ENCODE results near the gene MAP3K4.
A peak's percentile ranks its signal among the peaks of the same experiment; 100 is the strongest.

Gene MAP3K4

GRCh38 chr6:161139304-161139765 lies 147.8 kb downstream of the MAP3K4 start:
- H3K27me3 Mint-ChIP-seq: no peaks in the 10 kb centered on the region
- no peak overlapping the region for H3K4me3 Mint-ChIP-seq
- DNase-seq (no peak), ATAC-seq (peak; percentile 5)
- H3K4me1 Mint-ChIP-seq: no peaks in the 10 kb centered on the region
- no peaks in the 10 kb centered on the region for H3K9me3 Mint-ChIP-seq
- peak overlapping the region in 1 of 2 donors; percentile 71 for H3K27ac Mint-ChIP-seq

- peak; percentile 19 for ATAC-seq
- H3K4me3 Mint-ChIP-seq: no peak overlapping the region
- DNase-seq: no peak
- H3K4me1 Mint-ChIP-seq: no peaks in the 10 kb centered on the region
- no peak overlapping the region for H3K27ac Mint-ChIP-seq
- H3K27me3 Mint-ChIP-seq: no peaks in the 10 kb centered on the region
- H3K9me3 Mint-ChIP-seq: no peaks in the 10 kb centered on the region
Measured at GRCh38 chr6:161139766-161140553, 148.4 kb downstream of the MAP3K4 start.

GRCh38 chr6:161140554-161140875 lies 148.9 kb downstream of the MAP3K4 start:
- Mint-ChIP-seq H3K4me3 (no peak overlapping the region), H3K4me1 (no peaks in the 10 kb centered on the region), H3K27ac (no peak overlapping the region), H3K27me3 (no peaks in the 10 kb centered on the region), H3K9me3 (no peaks in the 10 kb centered on the region)
- DNase-seq (no peak), ATAC-seq (peak; percentile 8)

- ATAC-seq (no peak), DNase-seq (no peak)
- H3K4me3 Mint-ChIP-seq: no peak overlapping the region
- no peaks in the 10 kb centered on the region for H3K27me3 Mint-ChIP-seq
- no peaks in the 10 kb centered on the region for H3K9me3 Mint-ChIP-seq
- no peaks in the 10 kb centered on the region for H3K4me1 Mint-ChIP-seq
- H3K27ac Mint-ChIP-seq: no peak overlapping the region
Measured at GRCh38 chr6:161141173-161141572, 149.6 kb downstream of the MAP3K4 start.

GRCh38 chr6:161142957-161143296 lies 151.4 kb downstream of the MAP3K4 start:
- Mint-ChIP-seq H3K27me3 (no peaks in the 10 kb centered on the region), H3K4me1 (no peaks in the 10 kb centered on the region), H3K27ac (no peak overlapping the region), H3K4me3 (no peak overlapping the region), H3K9me3 (no peaks in the 10 kb centered on the region)
- ATAC-seq (no peak), DNase-seq (no peak)

GRCh38 chr6:161143663-161144430 lies 152.3 kb downstream of the MAP3K4 start:
- DNase-seq: no peak
- Mint-ChIP-seq H3K27ac (no peak overlapping the region), H3K4me3 (no peak overlapping the region), H3K27me3 (no peaks in the 10 kb centered on the region), H3K9me3 (no peaks in the 10 kb centered on the region), H3K4me1 (no peaks in the 10 kb centered on the region)
- ATAC-seq: no peak

- peak overlapping the region in 1 of 2 donors; percentile 49 for H3K27ac Mint-ChIP-seq
- H3K27me3 Mint-ChIP-seq: no peaks in the 10 kb centered on the region
- DNase-seq (no peak), ATAC-seq (no peak)
- H3K4me3 Mint-ChIP-seq: no peak overlapping the region
- no peaks in the 10 kb centered on the region for H3K9me3 Mint-ChIP-seq
- H3K4me1 Mint-ChIP-seq: no peaks in the 10 kb centered on the region
Measured at GRCh38 chr6:161150136-161150535, 158.6 kb downstream of the MAP3K4 start.

GRCh38 chr6:161150566-161150965 lies 159.0 kb downstream of the MAP3K4 start:
- no peak overlapping the region for H3K4me3 Mint-ChIP-seq
- no peak for ATAC-seq
- H3K27ac Mint-ChIP-seq: no peak overlapping the region
- H3K4me1 Mint-ChIP-seq: no peaks in the 10 kb centered on the region
- H3K27me3 Mint-ChIP-seq: no peaks in the 10 kb centered on the region
- DNase-seq: no peak
- no peaks in the 10 kb centered on the region for H3K9me3 Mint-ChIP-seq

GRCh38 chr6:161151059-161151645 lies 159.6 kb downstream of the MAP3K4 start:
- Mint-ChIP-seq H3K27ac (no peak overlapping the region), H3K4me3 (no peak overlapping the region), H3K27me3 (no peaks in the 10 kb centered on the region), H3K4me1 (no peaks in the 10 kb centered on the region), H3K9me3 (no peaks in the 10 kb centered on the region)
- DNase-seq (no peak), ATAC-seq (no peak)

GRCh38 chr6:161151660-161152526 lies 160.3 kb downstream of the MAP3K4 start:
- ATAC-seq: peak; percentile 37
- H3K27ac Mint-ChIP-seq: peak overlapping the region in 1 of 2 donors; percentile 20
- H3K9me3 Mint-ChIP-seq: no peaks in the 10 kb centered on the region

GRCh38 chr6:161152527-161152862 lies 160.9 kb downstream of the MAP3K4 start:
- no peak overlapping the region for H3K27ac Mint-ChIP-seq
- ATAC-seq: no peak
- H3K27me3 Mint-ChIP-seq: no peaks in the 10 kb centered on the region
- no peak overlapping the region for H3K4me3 Mint-ChIP-seq
- no peak for DNase-seq
- no peaks in the 10 kb centered on the region for H3K4me1 Mint-ChIP-seq
- H3K9me3 Mint-ChIP-seq: no peaks in the 10 kb centered on the region

More at GRCh38 chr6:161151660-161152526, 160.3 kb downstream of the MAP3K4 start:
- Mint-ChIP-seq H3K4me3 (no peak overlapping the region), H3K4me1 (no peaks in the 10 kb centered on the region), H3K27me3 (no peaks in the 10 kb centered on the region)
- no peak for DNase-seq

- no peak for DNase-seq
- H3K4me3 Mint-ChIP-seq: no peak overlapping the region
- H3K27ac Mint-ChIP-seq: no peak overlapping the region
- H3K4me1 Mint-ChIP-seq: no peaks in the 10 kb centered on the region
- peak; percentile 53 for ATAC-seq
- H3K9me3 Mint-ChIP-seq: peaks cover 0 to 5% of the 10 kb centered on the region in 2 donors
- H3K27me3 Mint-ChIP-seq: no peaks in the 10 kb centered on the region
Measured at GRCh38 chr6:161152907-161153662, 161.5 kb downstream of the MAP3K4 start.

- H3K27me3 Mint-ChIP-seq: no peaks in the 10 kb centered on the region
- ATAC-seq: peak; percentile 61
- peaks cover 0 to 5% of the 10 kb centered on the region in 2 donors for H3K9me3 Mint-ChIP-seq
- H3K4me3 Mint-ChIP-seq: no peak overlapping the region
- no peak overlapping the region for H3K27ac Mint-ChIP-seq
- no peaks in the 10 kb centered on the region for H3K4me1 Mint-ChIP-seq
- no peak for DNase-seq
Measured at GRCh38 chr6:161153725-161154124, 162.2 kb downstream of the MAP3K4 start.

GRCh38 chr6:161154796-161155335 lies 163.3 kb downstream of the MAP3K4 start:
- Mint-ChIP-seq H3K27me3 (no peaks in the 10 kb centered on the region), H3K27ac (no peak overlapping the region), H3K4me3 (no peak overlapping the region), H3K4me1 (no peaks in the 10 kb centered on the region), H3K9me3 (peaks cover 0 to 5% of the 10 kb centered on the region in 2 donors)
- no peak for DNase-seq
- no peak for ATAC-seq

- Mint-ChIP-seq H3K27ac (no peak overlapping the region), H3K4me1 (no peaks in the 10 kb centered on the region), H3K9me3 (peaks cover 0 to 5% of the 10 kb centered on the region in 2 donors), H3K4me3 (no peak overlapping the region), H3K27me3 (no peaks in the 10 kb centered on the region)
- ATAC-seq: no peak
- DNase-seq: no peak
Measured at GRCh38 chr6:161161121-161161520, 169.6 kb downstream of the MAP3K4 start.
